NT2/D1 (cell line): ENCODE measurements around the gene SH3BP2.

Source experiments
- SUZ12 ChIP-seq: IDR thresholded peaks from 2 replicates; pipeline ENCODE4 v1.6.1; 2011; ENCODE audit not compliant: insufficient read length, insufficient read depth; ENCODE audit errors: extremely low read depth
- YY1 ChIP-seq: IDR thresholded peaks from 2 replicates; pipeline ENCODE4 v1.6.1; 2011; ENCODE audit not compliant: insufficient read length, insufficient read depth
- ZNF274 ChIP-seq: IDR thresholded peaks from 2 replicates; pipeline ENCODE4 v1.6.1; 2011; ENCODE audit warnings: mild to moderate bottlenecking, low read depth, low read length

GRCh38 chr4:2756691-2757350 lies 36.1 kb upstream of the SH3BP2 start:
- TF ChIP-seq YY1 (no peak), ZNF274 (no peak), SUZ12 (no peak)
